Measurements from ENCODE around the gene PTMA. TPM values are rescaled to one million over a fixed set of nuclear protein-coding genes. Genes with fewer than 3 reads are reported as not detected.
A peak's percentile ranks its signal among the peaks of the same experiment; 100 is the strongest.

The PTMA gene
- total and polyA plus RNA-seq, 5 donors from 2014 or later, result 1,458 to 2,131 (median 2,011) TPM

DNA sequence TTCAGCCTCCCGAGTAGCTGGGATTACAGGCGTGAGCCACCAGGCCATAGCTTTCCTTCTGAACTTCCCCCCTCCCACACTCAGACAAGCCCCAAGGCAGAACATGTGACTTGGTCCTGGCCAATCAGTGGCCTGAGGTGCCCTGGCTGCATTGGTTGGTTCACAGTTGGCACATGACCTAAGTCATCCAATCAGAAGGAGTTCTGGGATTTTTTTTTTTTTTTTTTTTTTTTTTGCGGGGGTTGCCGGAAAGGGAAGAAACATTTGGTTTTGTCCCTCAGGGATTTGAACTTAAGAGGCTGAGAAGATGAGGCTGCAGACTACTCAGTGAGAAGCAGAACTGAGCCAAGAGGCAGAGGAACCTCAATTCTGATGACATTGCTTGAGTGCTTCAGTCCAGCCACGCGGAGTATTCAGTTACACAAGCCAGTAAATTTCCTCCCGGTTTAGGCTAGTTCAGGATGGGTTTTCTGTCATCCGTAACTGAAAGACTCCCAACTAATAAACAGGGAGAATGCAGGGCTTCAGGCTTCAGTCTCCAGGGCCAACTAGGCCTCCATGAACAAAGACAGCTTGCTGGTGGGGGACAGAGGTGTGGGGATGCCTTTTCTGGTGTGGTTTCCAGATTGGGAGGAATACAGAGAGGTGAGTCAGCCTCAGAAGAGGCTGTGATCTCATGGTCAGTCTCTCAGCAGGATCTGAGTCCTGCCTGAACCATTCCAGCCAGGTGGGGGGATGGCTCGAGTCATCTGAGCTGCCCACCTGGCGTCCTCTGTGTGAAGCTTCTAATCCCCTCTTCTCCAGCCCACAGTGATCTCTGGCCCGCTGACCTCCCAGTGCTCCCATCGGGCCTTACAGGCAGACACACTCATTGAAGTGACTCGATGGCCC is 9.2 kb downstream of the PTMA start:
- Histone ChIP-seq H3K4me1 (ENCODE audit: control insufficient read depth, insufficient read depth, low read length, poor library complexity, severe bottlenecking) (peaks cover 21% of the 10 kb centered on the region), H3K27me3 (ENCODE audit: control insufficient read depth, insufficient read depth, low read length) (no peaks in the 10 kb centered on the region), H3K27ac (ENCODE audit: insufficient read depth, low read length, poor library complexity, severe bottlenecking) (no peak overlapping the region), H3K36me3 (ENCODE audit: control insufficient read depth, insufficient read depth, low read length) (peaks cover 4% of the 10 kb centered on the region), H3K4me3 (ENCODE audit: low read depth, low read length) (no peak overlapping the region), H3K9me3 (ENCODE audit: control insufficient read depth in 2 of 2, low read length in 2 of 2) (no peaks in the 10 kb centered on the region)
- H3K27ac Mint-ChIP-seq, result no peak overlapping the region
- H3K9me3 Mint-ChIP-seq, result no peaks in the 10 kb centered on the region
- H3K4me3 Mint-ChIP-seq, result no peak overlapping the region
- peaks cover 10% of the 10 kb centered on the region for H3K27me3 Mint-ChIP-seq
- H3K36me3 Mint-ChIP-seq, result peaks cover under 1% of the 10 kb centered on the region
- H3K4me1 Mint-ChIP-seq, result peaks cover 5 to 24% (median 16%) of the 10 kb centered on the region in 4 donors
- ATAC-seq (ENCODE audit: low read depth in 2 of 2), result no peak
- peak in 1 of 3 donors; percentile 30 for DNase-seq

DNA sequence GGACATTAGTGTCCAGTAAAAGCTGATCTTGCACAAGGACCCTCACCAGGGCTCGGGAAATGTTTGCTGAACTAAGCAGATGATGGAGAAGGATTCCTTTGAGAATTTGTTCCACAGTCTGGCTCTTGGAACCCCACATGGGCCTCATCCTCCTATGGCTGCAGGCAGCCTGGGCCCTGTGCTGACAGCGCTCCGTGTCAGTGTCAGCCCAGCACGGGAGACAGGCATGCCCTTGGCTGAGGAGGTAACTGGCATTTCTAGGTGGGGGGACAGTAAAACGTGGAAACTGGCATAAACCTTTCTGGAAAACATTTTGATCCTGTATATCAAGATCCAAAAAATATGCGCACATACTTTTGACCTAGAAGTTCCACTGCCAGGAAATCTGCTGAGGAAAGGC is 10.5 kb downstream of the PTMA start:
- Histone ChIP-seq H3K4me3 (ENCODE audit: low read depth, low read length) (no peak overlapping the region), H3K27me3 (ENCODE audit: control insufficient read depth, insufficient read depth, low read length) (no peaks in the 10 kb centered on the region), H3K27ac (ENCODE audit: insufficient read depth, low read length, poor library complexity, severe bottlenecking) (no peak overlapping the region), H3K9me3 (ENCODE audit: control insufficient read depth in 2 of 2, low read length in 2 of 2) (no peaks in the 10 kb centered on the region), H3K4me1 (ENCODE audit: control insufficient read depth, insufficient read depth, low read length, poor library complexity, severe bottlenecking) (peaks cover 15% of the 10 kb centered on the region), H3K36me3 (ENCODE audit: control insufficient read depth, insufficient read depth, low read length) (no peaks in the 10 kb centered on the region)
- no peak overlapping the region for H3K27ac Mint-ChIP-seq
- DNase-seq (no peak), ATAC-seq (ENCODE audit: low read depth in 2 of 2) (no peak)
- H3K27me3 Mint-ChIP-seq, result peaks cover 4% of the 10 kb centered on the region
- peaks cover 5 to 14% (median 9%) of the 10 kb centered on the region in 4 donors for H3K4me1 Mint-ChIP-seq
- no peak overlapping the region for H3K4me3 Mint-ChIP-seq
- no peaks in the 10 kb centered on the region for H3K36me3 Mint-ChIP-seq
- no peaks in the 10 kb centered on the region for H3K9me3 Mint-ChIP-seq

- ATAC-seq (ENCODE audit: low read depth in 2 of 2) (no peak), DNase-seq (no peak)
- no peaks in the 10 kb centered on the region for H3K36me3 ChIP-seq (ENCODE audit: control insufficient read depth, insufficient read depth, low read length)
- H3K4me3 ChIP-seq (ENCODE audit: low read depth, low read length), result no peak overlapping the region
- peaks cover 2% of the 10 kb centered on the region for H3K4me1 ChIP-seq (ENCODE audit: control insufficient read depth, insufficient read depth, low read length, poor library complexity, severe bottlenecking)
- Mint-ChIP-seq H3K27me3 (peaks cover 4% of the 10 kb centered on the region), H3K27ac (no peak overlapping the region), H3K36me3 (no peaks in the 10 kb centered on the region), H3K9me3 (no peaks in the 10 kb centered on the region), H3K4me3 (no peak overlapping the region), H3K4me1 (peaks cover 0 to 8% (median 4%) of the 10 kb centered on the region in 4 donors)
- H3K27me3 ChIP-seq (ENCODE audit: control insufficient read depth, insufficient read depth, low read length), result no peaks in the 10 kb centered on the region
- no peaks in the 10 kb centered on the region for H3K9me3 ChIP-seq (ENCODE audit: control insufficient read depth in 2 of 2, low read length in 2 of 2)
- no peak overlapping the region for H3K27ac ChIP-seq (ENCODE audit: insufficient read depth, low read length, poor library complexity, severe bottlenecking)
Measured at GRCh38 chr2:231720292-231720986, 12.1 kb downstream of the PTMA start.

- H3K4me3 Mint-ChIP-seq, result no peak overlapping the region
- no peaks in the 10 kb centered on the region for H3K9me3 Mint-ChIP-seq
Measured at GRCh38 chr2:231720987-231721966, 13.0 kb downstream of the PTMA start.

DNA sequence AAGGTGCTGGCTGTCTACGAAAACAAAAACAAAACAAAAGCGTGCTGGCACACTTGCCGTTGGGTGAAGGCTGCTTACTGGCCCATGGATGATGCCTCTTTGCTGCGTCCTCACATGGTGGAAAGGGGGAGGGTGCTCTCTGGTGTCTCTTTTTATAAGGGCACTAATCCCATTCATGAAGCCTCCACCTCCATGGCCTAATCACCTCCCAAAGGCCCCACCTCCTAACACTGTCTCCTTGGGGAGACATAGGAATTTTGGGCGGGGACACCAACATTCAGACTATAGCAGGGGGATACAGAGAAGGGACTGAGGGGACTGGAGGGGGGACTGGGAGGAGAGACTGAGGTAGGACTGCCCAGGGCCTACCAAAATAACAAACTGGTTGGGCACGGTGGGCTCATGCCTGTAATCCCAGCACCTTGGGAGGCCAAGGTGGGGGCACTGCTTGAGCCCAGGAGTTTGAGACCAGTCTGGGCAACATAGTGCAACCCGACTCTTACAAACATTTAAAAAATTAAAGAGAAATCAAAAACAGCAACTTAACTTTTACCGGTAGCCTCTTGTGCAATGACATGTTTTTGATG is 14.5 kb downstream of the PTMA start:
- no peaks in the 10 kb centered on the region for H3K9me3 ChIP-seq (ENCODE audit: control insufficient read depth in 2 of 2, low read length in 2 of 2)
- H3K4me1 Mint-ChIP-seq, result peaks cover 0 to 5% (median 2%) of the 10 kb centered on the region in 4 donors
- ATAC-seq (ENCODE audit: low read depth in 2 of 2), result no peak
- H3K27ac ChIP-seq (ENCODE audit: insufficient read depth, low read length, poor library complexity, severe bottlenecking), result no peak overlapping the region
- no peaks in the 10 kb centered on the region for H3K9me3 Mint-ChIP-seq
- H3K4me3 Mint-ChIP-seq, result no peak overlapping the region
- H3K36me3 ChIP-seq (ENCODE audit: control insufficient read depth, insufficient read depth, low read length), result no peaks in the 10 kb centered on the region
- H3K36me3 Mint-ChIP-seq, result no peaks in the 10 kb centered on the region
- peaks cover 4% of the 10 kb centered on the region for H3K27me3 Mint-ChIP-seq
- no peaks in the 10 kb centered on the region for H3K4me1 ChIP-seq (ENCODE audit: control insufficient read depth, insufficient read depth, low read length, poor library complexity, severe bottlenecking)
- DNase-seq, result no peak
- no peak overlapping the region for H3K4me3 ChIP-seq (ENCODE audit: low read depth, low read length)
- H3K27ac Mint-ChIP-seq, result no peak overlapping the region
- H3K27me3 ChIP-seq (ENCODE audit: control insufficient read depth, insufficient read depth, low read length), result no peaks in the 10 kb centered on the region

More at GRCh38 chr2:231720987-231721966, 13.0 kb downstream of the PTMA start:
- no peaks in the 10 kb centered on the region for H3K9me3 ChIP-seq (ENCODE audit: control insufficient read depth in 2 of 2, low read length in 2 of 2)
- ATAC-seq (ENCODE audit: low read depth in 2 of 2), result no peak
- no peaks in the 10 kb centered on the region for H3K4me1 ChIP-seq (ENCODE audit: control insufficient read depth, insufficient read depth, low read length, poor library complexity, severe bottlenecking)
- H3K4me1 Mint-ChIP-seq, result peaks cover 0 to 5% (median 0%) of the 10 kb centered on the region in 4 donors
- H3K27me3 ChIP-seq (ENCODE audit: control insufficient read depth, insufficient read depth, low read length), result no peaks in the 10 kb centered on the region
- H3K27ac ChIP-seq (ENCODE audit: insufficient read depth, low read length, poor library complexity, severe bottlenecking), result no peak overlapping the region
- no peak for DNase-seq
- H3K36me3 Mint-ChIP-seq, result no peaks in the 10 kb centered on the region
- H3K27me3 Mint-ChIP-seq, result peaks cover 4% of the 10 kb centered on the region
- H3K36me3 ChIP-seq (ENCODE audit: control insufficient read depth, insufficient read depth, low read length), result no peaks in the 10 kb centered on the region
- H3K4me3 ChIP-seq (ENCODE audit: low read depth, low read length), result no peak overlapping the region
- no peak overlapping the region for H3K27ac Mint-ChIP-seq

- Mint-ChIP-seq H3K27me3 (peaks cover 4% of the 10 kb centered on the region), H3K4me3 (no peak overlapping the region), H3K36me3 (peaks cover 5% of the 10 kb centered on the region), H3K9me3 (no peaks in the 10 kb centered on the region), H3K4me1 (peaks cover 0 to 4% (median 2%) of the 10 kb centered on the region in 4 donors), H3K27ac (no peak overlapping the region)
- no peaks in the 10 kb centered on the region for H3K36me3 ChIP-seq (ENCODE audit: control insufficient read depth, insufficient read depth, low read length)
- H3K27ac ChIP-seq (ENCODE audit: insufficient read depth, low read length, poor library complexity, severe bottlenecking), result no peak overlapping the region
- ATAC-seq (ENCODE audit: low read depth in 2 of 2) (no peak), DNase-seq (no peak)
- H3K4me1 ChIP-seq (ENCODE audit: control insufficient read depth, insufficient read depth, low read length, poor library complexity, severe bottlenecking), result no peaks in the 10 kb centered on the region
- no peaks in the 10 kb centered on the region for H3K27me3 ChIP-seq (ENCODE audit: control insufficient read depth, insufficient read depth, low read length)
- H3K4me3 ChIP-seq (ENCODE audit: low read depth, low read length), result no peak overlapping the region
- H3K9me3 ChIP-seq (ENCODE audit: control insufficient read depth in 2 of 2, low read length in 2 of 2), result no peaks in the 10 kb centered on the region
Measured at GRCh38 chr2:231725476-231725875, 17.2 kb downstream of the PTMA start.

DNA sequence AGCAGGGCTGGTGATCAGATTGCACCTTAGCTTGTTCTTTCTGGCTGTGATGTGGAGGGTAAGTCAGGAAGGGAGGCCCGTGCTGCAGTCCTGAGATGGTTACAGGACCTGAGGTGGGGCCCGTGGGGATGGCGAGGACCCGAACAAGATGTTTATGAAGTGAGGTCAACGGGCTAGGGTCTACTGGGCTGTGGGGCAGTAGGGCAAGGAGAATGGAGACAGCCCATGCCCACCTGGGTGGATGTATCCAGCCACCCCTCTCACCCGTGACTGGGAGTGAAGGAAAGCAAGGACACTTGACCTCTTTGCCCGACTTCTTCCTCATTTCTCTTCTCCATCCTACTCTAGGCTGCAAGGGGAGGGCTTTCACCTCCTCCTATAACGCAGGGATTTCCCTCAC is 18.0 kb downstream of the PTMA start:
- Mint-ChIP-seq H3K9me3 (no peaks in the 10 kb centered on the region), H3K36me3 (peaks cover 7% of the 10 kb centered on the region), H3K4me1 (peaks cover 0 to 4% (median 0%) of the 10 kb centered on the region in 4 donors), H3K27me3 (no peaks in the 10 kb centered on the region), H3K27ac (no peak overlapping the region), H3K4me3 (no peak overlapping the region)
- Histone ChIP-seq H3K9me3 (ENCODE audit: control insufficient read depth in 2 of 2, low read length in 2 of 2) (no peaks in the 10 kb centered on the region), H3K36me3 (ENCODE audit: control insufficient read depth, insufficient read depth, low read length) (no peaks in the 10 kb centered on the region), H3K27ac (ENCODE audit: insufficient read depth, low read length, poor library complexity, severe bottlenecking) (no peak overlapping the region), H3K4me3 (ENCODE audit: low read depth, low read length) (no peak overlapping the region), H3K4me1 (ENCODE audit: control insufficient read depth, insufficient read depth, low read length, poor library complexity, severe bottlenecking) (no peaks in the 10 kb centered on the region), H3K27me3 (ENCODE audit: control insufficient read depth, insufficient read depth, low read length) (no peaks in the 10 kb centered on the region)
- no peak for DNase-seq
- ATAC-seq (ENCODE audit: low read depth in 2 of 2), result no peak
